GM18867 (cell line): ENCODE data around the gene MED12L.
"Not testable (repeated sequence)": the region's sequence is repeated elsewhere in the genome, so short reads cannot be mapped to it uniquely, and the experiment has no call there.

Source experiments
- ATAC-seq: cut with Tn5 transposase; IDR thresholded peaks from one replicate; pipeline ENCODE4 v1.9.1; 2021; ENCODE audit warnings: mild to moderate bottlenecking, moderate library complexity; ENCODE audit not compliant: unreplicated experiment

Gene MED12L

GRCh38 chr3:151230646-151231045, 145.2 kb downstream of the MED12L start:
- peak; percentile 61 for ATAC-seq

- not testable (repeated sequence) for ATAC-seq
Observed at GRCh38 chr3:151232403-151232802, 146.9 kb downstream of the MED12L start.

- ATAC-seq: no peak
Observed at GRCh38 chr3:151232991-151233390, 147.5 kb downstream of the MED12L start.

GRCh38 chr3:151234825-151235224, 149.4 kb downstream of the MED12L start:
- no peak for ATAC-seq

GRCh38 chr3:151236316-151236715, 150.9 kb downstream of the MED12L start:
- ATAC-seq: no peak

- no peak for ATAC-seq
Observed at GRCh38 chr3:151236736-151237135, 151.3 kb downstream of the MED12L start.

- not testable (repeated sequence) for ATAC-seq
Observed at GRCh38 chr3:151242006-151242405, 156.5 kb downstream of the MED12L start.

GRCh38 chr3:151248772-151249337, 163.4 kb downstream of the MED12L start:
- ATAC-seq: no peak

- no peak for ATAC-seq
Observed at GRCh38 chr3:151256749-151257148, 171.3 kb downstream of the MED12L start.

GRCh38 chr3:151259664-151260063, 174.2 kb downstream of the MED12L start:
- ATAC-seq: no peak

- ATAC-seq: no peak
Observed at GRCh38 chr3:151262871-151263525, 177.5 kb downstream of the MED12L start.

GRCh38 chr3:151264605-151265004, 179.1 kb downstream of the MED12L start:
- no peak for ATAC-seq

- ATAC-seq: no peak
Observed at GRCh38 chr3:151265166-151265565, 179.7 kb downstream of the MED12L start.

- peak; percentile 99 for ATAC-seq
Observed at GRCh38 chr3:151265866-151266265, 180.4 kb downstream of the MED12L start.

- no peak for ATAC-seq
Observed at GRCh38 chr3:151267066-151267465, 181.6 kb downstream of the MED12L start.

GRCh38 chr3:151268267-151269235, 183.1 kb downstream of the MED12L start:
- ATAC-seq: peak; percentile 30

- ATAC-seq: no peak
Observed at GRCh38 chr3:151269631-151270030, 184.2 kb downstream of the MED12L start.

- ATAC-seq: no peak
Observed at GRCh38 chr3:151275091-151275490, 189.6 kb downstream of the MED12L start.

- ATAC-seq: peak; percentile 25
Observed at GRCh38 chr3:151276038-151276686, 190.7 kb downstream of the MED12L start.

GRCh38 chr3:151276687-151277042, 191.2 kb downstream of the MED12L start:
- peak; percentile 67 for ATAC-seq

GRCh38 chr3:151278230-151278629, 192.8 kb downstream of the MED12L start, which contains the start of gene P2RY14:
TSS of gene P2RY14 (minus strand) at chr3:151278542. CDS start at chr3:151214316, 64,226 bp downstream.
- ATAC-seq: no peak
